ENCODE data around the gene MYCN. TPM values are rescaled to one million over a fixed set of nuclear protein-coding genes. Genes with fewer than 3 reads are reported as not detected.
A peak's percentile ranks its signal among the peaks of the same experiment; 100 is the strongest.

MYCN gene
- polyA plus RNA-seq, 1 of the 3 experiments (the other 2 are of a cell fraction) = 0.03 TPM

GRCh38 chr2:15942711-15943345 is 2.5 kb downstream of the MYCN start (continued):
- TF ChIP-seq PBX3 (IDR thresholded peaks at IDR 0.05) (no peak), JUND (IDR thresholded peaks at IDR 0.05) (no peak)
- TF ChIP-seq, protein P1, sequence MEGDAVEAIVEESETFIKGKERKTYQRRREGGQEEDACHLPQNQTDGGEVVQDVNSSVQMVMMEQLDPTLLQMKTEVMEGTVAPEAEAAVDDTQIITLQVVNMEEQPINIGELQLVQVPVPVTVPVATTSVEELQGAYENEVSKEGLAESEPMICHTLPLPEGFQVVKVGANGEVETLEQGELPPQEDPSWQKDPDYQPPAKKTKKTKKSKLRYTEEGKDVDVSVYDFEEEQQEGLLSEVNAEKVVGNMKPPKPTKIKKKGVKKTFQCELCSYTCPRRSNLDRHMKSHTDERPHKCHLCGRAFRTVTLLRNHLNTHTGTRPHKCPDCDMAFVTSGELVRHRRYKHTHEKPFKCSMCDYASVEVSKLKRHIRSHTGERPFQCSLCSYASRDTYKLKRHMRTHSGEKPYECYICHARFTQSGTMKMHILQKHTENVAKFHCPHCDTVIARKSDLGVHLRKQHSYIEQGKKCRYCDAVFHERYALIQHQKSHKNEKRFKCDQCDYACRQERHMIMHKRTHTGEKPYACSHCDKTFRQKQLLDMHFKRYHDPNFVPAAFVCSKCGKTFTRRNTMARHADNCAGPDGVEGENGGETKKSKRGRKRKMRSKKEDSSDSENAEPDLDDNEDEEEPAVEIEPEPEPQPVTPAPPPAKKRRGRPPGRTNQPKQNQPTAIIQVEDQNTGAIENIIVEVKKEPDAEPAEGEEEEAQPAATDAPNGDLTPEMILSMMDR (IDR thresholded peaks at IDR 0.05) = no peak
- TF ChIP-seq, protein P2, sequence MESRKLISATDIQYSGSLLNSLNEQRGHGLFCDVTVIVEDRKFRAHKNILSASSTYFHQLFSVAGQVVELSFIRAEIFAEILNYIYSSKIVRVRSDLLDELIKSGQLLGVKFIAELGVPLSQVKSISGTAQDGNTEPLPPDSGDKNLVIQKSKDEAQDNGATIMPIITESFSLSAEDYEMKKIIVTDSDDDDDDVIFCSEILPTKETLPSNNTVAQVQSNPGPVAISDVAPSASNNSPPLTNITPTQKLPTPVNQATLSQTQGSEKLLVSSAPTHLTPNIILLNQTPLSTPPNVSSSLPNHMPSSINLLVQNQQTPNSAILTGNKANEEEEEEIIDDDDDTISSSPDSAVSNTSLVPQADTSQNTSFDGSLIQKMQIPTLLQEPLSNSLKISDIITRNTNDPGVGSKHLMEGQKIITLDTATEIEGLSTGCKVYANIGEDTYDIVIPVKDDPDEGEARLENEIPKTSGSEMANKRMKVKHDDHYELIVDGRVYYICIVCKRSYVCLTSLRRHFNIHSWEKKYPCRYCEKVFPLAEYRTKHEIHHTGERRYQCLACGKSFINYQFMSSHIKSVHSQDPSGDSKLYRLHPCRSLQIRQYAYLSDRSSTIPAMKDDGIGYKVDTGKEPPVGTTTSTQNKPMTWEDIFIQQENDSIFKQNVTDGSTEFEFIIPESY (IDR thresholded peaks at IDR 0.05; ENCODE audit: borderline replicate concordance, low read depth) = no peak

DNA sequence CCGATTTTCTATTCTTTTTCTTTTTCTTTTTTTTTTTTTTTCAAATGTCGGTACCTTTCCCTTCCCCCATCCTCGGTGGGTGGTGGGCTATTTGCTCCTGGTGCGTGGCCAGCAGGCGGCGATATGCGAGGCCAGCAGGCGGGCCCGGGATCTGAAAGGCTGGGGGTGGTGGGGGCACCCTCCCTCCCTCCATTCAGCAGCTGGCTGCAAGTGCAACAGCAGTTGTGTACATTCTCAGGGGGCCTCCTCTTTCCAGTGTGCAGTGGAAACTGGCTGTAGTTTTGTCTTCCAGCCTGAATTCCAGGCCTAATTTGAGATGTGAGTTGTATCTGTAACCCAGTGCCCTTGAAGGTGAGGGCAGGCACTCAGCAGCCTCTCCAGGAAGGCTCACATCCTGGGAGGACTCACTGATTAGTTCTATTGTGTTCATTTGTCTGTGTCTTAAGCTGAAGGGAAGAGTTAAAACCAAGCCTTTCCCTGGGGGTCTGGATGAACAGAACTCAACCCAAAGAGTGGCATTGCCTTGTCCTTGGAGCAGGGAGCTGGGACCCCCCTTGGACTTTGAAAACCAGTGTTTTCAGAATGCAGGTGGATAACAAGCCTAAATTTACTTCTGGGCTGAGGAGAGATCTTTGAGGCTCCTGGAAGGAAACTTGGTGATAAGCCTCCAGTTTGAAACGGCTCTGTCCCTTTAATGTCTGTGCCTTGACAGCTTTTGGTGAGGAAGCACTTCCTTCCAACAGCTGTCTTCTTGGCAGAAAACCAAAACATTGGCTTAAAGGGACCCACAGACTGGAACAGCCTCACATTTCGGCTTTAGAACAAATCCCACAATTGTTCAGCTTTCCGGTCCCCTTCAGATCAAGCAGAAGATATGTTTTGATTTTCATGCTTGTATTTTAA is 3.3 kb downstream of the MYCN start:
- Histone ChIP-seq H3K27ac (ENCODE audit: low read depth in 2 of 2, low read length in 1 of 2) (no peak overlapping the region; a peak in 1 of 4 replicates), H3K27me3 (ENCODE audit: insufficient read depth) (peaks cover 41% of the 10 kb centered on the region), H2AFZ (ENCODE audit: low read depth) (no peak overlapping the region), H3K9ac (no peak overlapping the region), H3K9me2 (no peaks in the 10 kb centered on the region), H3K36me3 (replicated peaks in 1 of 2; ENCODE audit: control insufficient read depth in 1 of 2, insufficient read depth in 2 of 2, low read length in 1 of 2) (no peaks in the 10 kb centered on the region), H4K20me1 (ENCODE audit: insufficient read depth) (no peaks in the 10 kb centered on the region), H3F3A (replicated peaks; ENCODE audit: insufficient read depth) (no peaks in the 10 kb centered on the region), H3K4me1 (ENCODE audit: control insufficient read depth in 1 of 2, insufficient read depth in 2 of 2, low read depth in 1 of 2, low read length in 1 of 2) (peaks cover 0 to 31% of the 10 kb centered on the region in 2 experiments; a peak in 2 of 4 replicates), H3K79me2 (ENCODE audit: insufficient read depth) (no peaks in the 10 kb centered on the region), H3K9me3 (no peaks in the 10 kb centered on the region), H3K4me2 (no peak overlapping the region), H3K4me3 (ENCODE audit: low read depth in 2 of 2, low read length in 1 of 2) (peak overlapping the region; percentile 43 to 53; a peak in 2 of 4 replicates)
- TF ChIP-seq SMC3 (IDR thresholded peaks at IDR 0.05; ENCODE audit: low read depth, low read length) (peak; percentile 52), SIN3A (IDR thresholded peaks at IDR 0.05; ENCODE audit: borderline replicate concordance, low read depth, low read length) (no peak), RCOR1 (IDR thresholded peaks at IDR 0.05; ENCODE audit: low read length) (0 out of 2 replicates have a peak, but pooled peaks have one; percentile 8), RAD21 (IDR thresholded peaks at IDR 0.05; ENCODE audit: low read length) (peak; percentile 62), CHD2 (IDR thresholded peaks at IDR 0.05; ENCODE audit: low read length, partially characterized antibody) (peak; percentile 71), FOXJ3 (CRISPR knock-in tag; IDR thresholded peaks at IDR 0.05) (no peak), GATA2 (CRISPR knock-in tag; IDR thresholded peaks at IDR 0.05) (0 out of 2 replicates have a peak, but pooled peaks have one; percentile 30)
- TF ChIP-seq, protein P1 (IDR thresholded peaks at IDR 0.05) = peak; percentile 19; the same call in 1 of the 2 replicates
- POLR2A ChIA-PET = no interaction called here
- CTCF ChIA-PET = interaction anchor here (0.6 to 8.1 kb wide), 44 partner anchors 10 to 715 kb away, joined by 3 to 236 read pairs (median 4); no protein-coding TSS in a partner anchor
- 13% methylated on average over 12 of the region's 12 CpGs for WGBS (ENCODE audit: low lambda C conversion rate)
- peak; percentile 94 for DNase-seq
